Endodermal cell (in vitro differentiated cells): ENCODE measurements around the gene PCGF5. TPM values are rescaled to one million over a fixed set of nuclear protein-coding genes. Genes with fewer than 3 reads are reported as not detected.

Experiments
- DNase-seq: peaks from one replicate; pipeline ENCODE4 v3.0.0-alpha.2; 2017
- H3K27ac ChIP-seq: 2 replicates; pipeline ENCODE4 v1.5.1; 2013; ENCODE audit warnings: mild to moderate bottlenecking, low read depth, low read length, moderate library complexity
- H3K27me3 ChIP-seq: 2 replicates; pipeline ENCODE4 v1.6.1; 2013; ENCODE audit warnings: mild to moderate bottlenecking, low read length, moderate library complexity; ENCODE audit not compliant: insufficient read depth, control insufficient read depth, poor library complexity, severe bottlenecking
- H3K36me3 ChIP-seq: 2 replicates; pipeline ENCODE4 v1.7.0; 2013; ENCODE audit warnings: mild to moderate bottlenecking, low read length, moderate library complexity; ENCODE audit not compliant: control insufficient read depth, insufficient read depth
- H3K4me1 ChIP-seq: one replicate; pipeline ENCODE4 v1.7.0; 2013; ENCODE audit warnings: low read length; ENCODE audit not compliant: control insufficient read depth, insufficient read depth
- H3K4me3 ChIP-seq: 2 replicates; pipeline ENCODE4 v1.5.1; 2013; ENCODE audit warnings: mild to moderate bottlenecking, low read length, moderate library complexity
- H3K9ac ChIP-seq: 2 replicates; pipeline ENCODE4 v1.6.1; 2013; ENCODE audit warnings: mild to moderate bottlenecking, low read length, moderate library complexity; ENCODE audit not compliant: poor library complexity, severe bottlenecking; ENCODE audit errors: extremely low read depth
- H3K9me3 ChIP-seq: 2 replicates; pipeline ENCODE4 v1.6.1; 2013; ENCODE audit warnings: mild to moderate bottlenecking, low read length, moderate library complexity; ENCODE audit not compliant: control insufficient read depth
- H3K27ac Mint-ChIP-seq: 2 replicates; pipeline ENCODE4 v1.8.0; 2020; ENCODE audit warnings: mixed read lengths
- H3K27me3 Mint-ChIP-seq: 2 replicates; pipeline ENCODE4 v1.8.0; 2021; ENCODE audit warnings: mild to moderate bottlenecking, mixed read lengths; ENCODE audit not compliant: insufficient read depth
- H3K36me3 Mint-ChIP-seq: 2 replicates; pipeline ENCODE4 v1.8.0; 2020; ENCODE audit warnings: low read depth, mixed read lengths
- H3K4me1 Mint-ChIP-seq: 2 replicates; pipeline ENCODE4 v1.8.0; 2020; ENCODE audit warnings: mixed read lengths
- H3K4me3 Mint-ChIP-seq: 2 replicates; pipeline ENCODE4 v1.8.0; 2020; ENCODE audit warnings: mild to moderate bottlenecking, moderate library complexity, mixed read lengths
- H3K9me3 Mint-ChIP-seq: 2 replicates; pipeline ENCODE4 v1.8.0; 2020; ENCODE audit warnings: mild to moderate bottlenecking, mixed read lengths
- CTCF ChIP-seq: fragments of 200-600 bp; sonication (generic); conservative IDR thresholded peaks from 2 replicates; pipeline ENCODE4 v1.5.0; 2021; ENCODE audit warnings: antibody characterized with exemption, mild to moderate bottlenecking
- WGBS, 2 experiments: methylation state at CpG; one replicate each; pipeline versions ENCODE4 v1.1.5 to v1.1.7; 2013; ENCODE audit warnings: missing lambda C conversion rate in 2 of 2, mixed read lengths in 1 of 2; ENCODE audit not compliant: insufficient coverage in 1 of 2, insufficient read length in 1 of 2; 5-methylcytosine and 5-hydroxymethylcytosine counted together
- total RNA-seq, 2 donors: library from RNA; stranded (reverse); fragmentation: NEBNext Ultra II Directional in 1 of 2; extraction: Animal tissue kit (Norgen Biotek cat#: 25700) in 1 of 2; gene quantifications; 2 replicates in 1 of 2; 3 replicates in 1 of 2; pipeline ENCODE4 v1.2.1, GENCODE V29; 2021

Gene PCGF5
- total RNA-seq, 2 donors from 2014 or later: 6.8 to 9.2 TPM

- 89 to 100% methylated on average over 1 to 2 of the region's 2 CpGs for WGBS, 2 experiments
- Mint-ChIP-seq H3K27me3 (peaks cover 15% of the 10 kb centered on the region), H3K4me3 (no peak overlapping the region), H3K27ac (no peak overlapping the region), H3K9me3 (no peaks in the 10 kb centered on the region), H3K36me3 (no peaks in the 10 kb centered on the region), H3K4me1 (peaks cover 3% of the 10 kb centered on the region)
- Histone ChIP-seq H3K9me3 (no peaks in the 10 kb centered on the region), H3K27me3 (no peaks in the 10 kb centered on the region), H3K9ac (no peak overlapping the region), H3K36me3 (no peaks in the 10 kb centered on the region), H3K27ac (no peak overlapping the region), H3K4me1 (peaks cover 4% of the 10 kb centered on the region), H3K4me3 (no peak overlapping the region)
- no peak for DNase-seq
- no peak for TF ChIP-seq CTCF
Measured at GRCh38 chr10:91242940-91243339, 22.5 kb downstream of the PCGF5 start.

- DNase-seq: peak; percentile 48
- H3K4me1 Mint-ChIP-seq: no peaks in the 10 kb centered on the region
- H3K36me3 ChIP-seq: no peaks in the 10 kb centered on the region
- no peaks in the 10 kb centered on the region for H3K9me3 Mint-ChIP-seq
- no peaks in the 10 kb centered on the region for H3K27me3 ChIP-seq
- TF ChIP-seq CTCF: no peak
- peaks cover 2% of the 10 kb centered on the region for H3K27me3 Mint-ChIP-seq
- H3K4me3 ChIP-seq: no peak overlapping the region
- no peak overlapping the region for H3K27ac ChIP-seq
- no peak overlapping the region for H3K27ac Mint-ChIP-seq
- no peak overlapping the region for H3K4me3 Mint-ChIP-seq
- no peaks in the 10 kb centered on the region for H3K9me3 ChIP-seq
- H3K36me3 Mint-ChIP-seq: no peaks in the 10 kb centered on the region
- peaks cover 4% of the 10 kb centered on the region for H3K4me1 ChIP-seq
- WGBS, 2 experiments: 56 to 68% methylated on average over 1 of the region's 1 CpG
- H3K9ac ChIP-seq: no peak overlapping the region
Measured at GRCh38 chr10:91247360-91248111, 27.1 kb downstream of the PCGF5 start.

- DNase-seq: no peak
- no peak for TF ChIP-seq CTCF
- no peak overlapping the region for H3K27ac ChIP-seq
- H3K9me3 ChIP-seq: peaks cover 5% of the 10 kb centered on the region
- H3K4me1 Mint-ChIP-seq: no peaks in the 10 kb centered on the region
- WGBS, 2 experiments: 91 to 100% methylated on average over 1 to 2 of the region's 3 CpGs
- H3K27me3 ChIP-seq: no peaks in the 10 kb centered on the region
- H3K27me3 Mint-ChIP-seq: peaks cover 2% of the 10 kb centered on the region
- H3K4me1 ChIP-seq: peaks cover 4% of the 10 kb centered on the region
- H3K9ac ChIP-seq: no peak overlapping the region
- no peaks in the 10 kb centered on the region for H3K9me3 Mint-ChIP-seq
- no peak overlapping the region for H3K4me3 ChIP-seq
- H3K36me3 Mint-ChIP-seq: no peaks in the 10 kb centered on the region
- H3K4me3 Mint-ChIP-seq: no peak overlapping the region
- no peaks in the 10 kb centered on the region for H3K36me3 ChIP-seq
- no peak overlapping the region for H3K27ac Mint-ChIP-seq
Measured at GRCh38 chr10:91249700-91250099, 29.2 kb downstream of the PCGF5 start.
